SK-N-SH (cell line): ENCODE results near the gene GSTO2. TPM values are rescaled to one million over a fixed set of nuclear protein-coding genes. Genes with fewer than 3 reads are reported as not detected.

ENCODE experiments used
- CTCF ChIA-PET: fragments of 300-600, 350-600 bp; formaldehyde crosslinking; extraction: SDS; loops from one replicate; lab custom pipeline; 2021; lab: Yijun Ruan, JAX
- POLR2A ChIA-PET: fragments of 350-600 bp; sonication (Branson Sonifier 250); formaldehyde crosslinking; extraction: SDS; loops from one replicate; lab custom pipeline; 2020; ENCODE audit warnings: antibody characterized with exemption, inconsistent platforms; lab: Yijun Ruan, JAX
- DNase-seq: peaks from one replicate; pipeline ENCODE4 v3.0.0; 2012
- H2AFZ ChIP-seq: fragments of 200-600 bp; sonication (generic); 2 replicates; pipeline ENCODE4 v1.8.1; 2016; ENCODE audit warnings: antibody characterized with exemption, mild to moderate bottlenecking, low read depth
- H3F3A ChIP-seq: fragments of 200-600 bp; sonication (generic); replicated peaks from 2 replicates; pipeline ENCODE3; 2016; ENCODE audit warnings: antibody characterized with exemption, mild to moderate bottlenecking; ENCODE audit not compliant: insufficient read depth
- H3K27ac ChIP-seq, 2 experiments: fragments of 200-500 bp in 1 of 2; fragments of 200-600 bp in 1 of 2; sonication (Bioruptor generic) in 1 of 2; sonication (generic), shearing (Covaris generic) in 1 of 2; 2 replicates each; pipeline versions ENCODE4 v1.5.1 to v1.6.1; 2014 to 2016; ENCODE audit warnings: low read depth in 2 of 2, inconsistent platforms in 1 of 2, low read length in 1 of 2, mild to moderate bottlenecking in 1 of 2, mixed read lengths in 1 of 2
- H3K27me3 ChIP-seq: fragments of 200-600 bp; sonication (generic), shearing (Covaris generic); 2 replicates; pipeline ENCODE4 v1.6.1; 2016; ENCODE audit warnings: mixed run types; ENCODE audit not compliant: insufficient read depth
- H3K36me3 ChIP-seq, 2 experiments: fragments of 200-500 bp in 1 of 2; fragments of 200-600 bp in 1 of 2; sonication (Bioruptor generic) in 1 of 2; sonication (generic) in 1 of 2; replicated peaks in 1 of 2; 2 replicates each; pipeline versions ENCODE3 to v1.5.1; 2014 to 2016; ENCODE audit warnings: low read length in 1 of 2, mild to moderate bottlenecking in 1 of 2; ENCODE audit not compliant: insufficient read depth in 2 of 2, control insufficient read depth in 1 of 2
- H3K4me1 ChIP-seq, 2 experiments: fragments of 200-500 bp in 1 of 2; fragments of 200-600 bp in 1 of 2; sonication (Bioruptor generic) in 1 of 2; sonication (generic), shearing (Covaris generic) in 1 of 2; 2 replicates each; pipeline versions ENCODE4 v1.5.1 to v1.6.1; 2014 to 2016; ENCODE audit warnings: low read depth in 1 of 2, low read length in 1 of 2, mixed run types in 1 of 2; ENCODE audit not compliant: insufficient read depth in 2 of 2, control insufficient read depth in 1 of 2
- H3K4me2 ChIP-seq: fragments of 200-600 bp; sonication (generic), shearing (Covaris generic); 2 replicates; pipeline ENCODE4 v1.6.1; 2017; ENCODE audit warnings: mixed run types
- H3K4me3 ChIP-seq, 2 experiments: fragments of 200-500 bp in 1 of 2; fragments of 200-600 bp in 1 of 2; sonication (Bioruptor generic) in 1 of 2; sonication (generic), shearing (Covaris generic) in 1 of 2; 2 replicates each; pipeline versions ENCODE4 v1.5.1 to v1.8.1; 2014 to 2016; ENCODE audit warnings: low read depth in 2 of 2, inconsistent platforms in 1 of 2, low read length in 1 of 2, mild to moderate bottlenecking in 1 of 2, mixed read lengths in 1 of 2, moderate library complexity in 1 of 2
- H3K79me2 ChIP-seq: fragments of 200-600 bp; sonication (generic); 2 replicates; pipeline ENCODE4 v1.8.1; 2017; ENCODE audit warnings: mild to moderate bottlenecking; ENCODE audit not compliant: insufficient read depth
- H3K9ac ChIP-seq: fragments of 200-600 bp; sonication (generic); 2 replicates; pipeline ENCODE4 v1.6.1; 2017; ENCODE audit warnings: mixed run types
- H3K9me2 ChIP-seq: fragments of 200-600 bp; sonication (generic); 2 replicates; pipeline ENCODE4 v1.6.1; 2017; ENCODE audit warnings: mixed run types
- H3K9me3 ChIP-seq: fragments of 200-600 bp; sonication (generic); 2 replicates; pipeline ENCODE4 v1.6.1; 2017; ENCODE audit warnings: mixed run types, mild to moderate bottlenecking, moderate library complexity
- H4K20me1 ChIP-seq: fragments of 200-600 bp; sonication (generic); 2 replicates; pipeline ENCODE4 v1.6.1; 2017; ENCODE audit warnings: mild to moderate bottlenecking, mixed run types; ENCODE audit not compliant: insufficient read depth
- CTCF ChIP-seq: fragments of 200-600 bp; sonication (generic); IDR thresholded peaks from 2 replicates; pipeline ENCODE4 v1.6.1; 2017; ENCODE audit warnings: antibody characterized with exemption, mild to moderate bottlenecking, moderate library complexity
- ELF1 ChIP-seq: IDR thresholded peaks from 2 replicates; pipeline ENCODE4 v1.4.0; 2012
- EZH2phosphoT487 ChIP-seq: fragments of 200-600 bp; sonication (generic); IDR thresholded peaks from 2 replicates; pipeline ENCODE4 v1.6.1; 2017; ENCODE audit warnings: low read depth, mixed run types, mild to moderate bottlenecking, antibody characterized with exemption, moderate library complexity, borderline replicate concordance
- GABPA ChIP-seq: IDR thresholded peaks from 2 replicates; pipeline ENCODE4 v1.4.0; 2012; ENCODE audit warnings: low read depth, mild to moderate bottlenecking
- GATA2 ChIP-seq: sonication (generic); formaldehyde crosslinking; IDR thresholded peaks from 2 replicates; pipeline ENCODE4 v1.5.0; 2020; ENCODE audit warnings: mild to moderate bottlenecking, missing genetic modification reagents
- MEF2A ChIP-seq: IDR thresholded peaks from 2 replicates; pipeline ENCODE4 v1.4.0; 2012; ENCODE audit warnings: low read depth, borderline replicate concordance
- POLR2AphosphoS5 ChIP-seq: IDR thresholded peaks from 2 replicates; pipeline ENCODE4 v1.6.1; 2012; ENCODE audit warnings: low read depth, low read length
- REST ChIP-seq: IDR thresholded peaks from 2 replicates; pipeline ENCODE4 v1.6.1; 2012; ENCODE audit warnings: mild to moderate bottlenecking, low read depth, low read length, moderate library complexity
- RFX5 ChIP-seq: IDR thresholded peaks from 2 replicates; pipeline ENCODE4 v1.6.1; 2012; ENCODE audit warnings: mild to moderate bottlenecking, improper control_type of control experiment, low read length
- SIN3A ChIP-seq: IDR thresholded peaks from 2 replicates; pipeline ENCODE4 v1.6.1; 2012; ENCODE audit warnings: low read depth, mild to moderate bottlenecking, low read length, moderate library complexity, borderline replicate concordance
- ZBTB33 ChIP-seq: IDR thresholded peaks from 2 replicates; pipeline ENCODE4 v1.4.0; 2012; ENCODE audit warnings: low read depth, borderline replicate concordance
- WGBS: methylation state at CpG from one replicate; pipeline ENCODE4 v1.1.6; 2017; ENCODE audit warnings: low lambda C conversion rate; 5-methylcytosine and 5-hydroxymethylcytosine counted together
- polyA plus RNA-seq, 3 experiments: library from polyadenylated mRNA; depleted of rRNA; stranded (reverse); fragments of >200 nt; gene quantifications; 2 replicates each; pipeline ENCODE4 v1.2.3, GENCODE V29; 2012

The GSTO2 gene
- polyA plus RNA-seq, 1 of the 3 experiments (the other 2 are of a cell fraction) = 0.49 TPM

GRCh38 chr10:104321226-104321625 lies 52.2 kb downstream of the GSTO2 start:
- no peak for DNase-seq
- ChIA-PET POLR2A (no interaction called here), CTCF (interaction anchor here (0.6 to 3.0 kb wide), 11 partner anchors 9 to 301 kb away, joined by 3 to 18 read pairs (median 6); partner anchors contain the start of genes CFAP58 and ITPRIP)
- H3K79me2 ChIP-seq = peaks cover 100% of the 10 kb centered on the region
- no peak overlapping the region for H3K9ac ChIP-seq
- WGBS = 100% methylated on average over 1 of the region's 6 CpGs
- no peaks in the 10 kb centered on the region for H3K9me2 ChIP-seq
- no peak overlapping the region for H3K4me2 ChIP-seq
- no peaks in the 10 kb centered on the region for H3K9me3 ChIP-seq
- peaks cover 26 to 47% of the 10 kb centered on the region in 2 experiments; a peak in 2 of 4 replicates for H3K4me1 ChIP-seq
- no peaks in the 10 kb centered on the region for H3K27me3 ChIP-seq
- H3K27ac ChIP-seq = no peak overlapping the region
- TF ChIP-seq CTCF (no peak), EZH2phosphoT487 (no peak), SIN3A (no peak), REST (no peak), GATA2 (CRISPR knock-in tag) (no peak), ZBTB33 (no peak), POLR2AphosphoS5 (no peak), MEF2A (no peak), RFX5 (no peak), GABPA (no peak), ELF1 (no peak)
- H3F3A ChIP-seq = no peaks in the 10 kb centered on the region
- peaks cover 61% of the 10 kb centered on the region for H4K20me1 ChIP-seq
- no peak overlapping the region for H3K4me3 ChIP-seq
- H2AFZ ChIP-seq = no peak overlapping the region
- H3K36me3 ChIP-seq = peaks cover 0 to 13% of the 10 kb centered on the region in 2 experiments
